ENCODE measurements around the gene DENND1A.

- TF ChIP-seq, protein P1, sequence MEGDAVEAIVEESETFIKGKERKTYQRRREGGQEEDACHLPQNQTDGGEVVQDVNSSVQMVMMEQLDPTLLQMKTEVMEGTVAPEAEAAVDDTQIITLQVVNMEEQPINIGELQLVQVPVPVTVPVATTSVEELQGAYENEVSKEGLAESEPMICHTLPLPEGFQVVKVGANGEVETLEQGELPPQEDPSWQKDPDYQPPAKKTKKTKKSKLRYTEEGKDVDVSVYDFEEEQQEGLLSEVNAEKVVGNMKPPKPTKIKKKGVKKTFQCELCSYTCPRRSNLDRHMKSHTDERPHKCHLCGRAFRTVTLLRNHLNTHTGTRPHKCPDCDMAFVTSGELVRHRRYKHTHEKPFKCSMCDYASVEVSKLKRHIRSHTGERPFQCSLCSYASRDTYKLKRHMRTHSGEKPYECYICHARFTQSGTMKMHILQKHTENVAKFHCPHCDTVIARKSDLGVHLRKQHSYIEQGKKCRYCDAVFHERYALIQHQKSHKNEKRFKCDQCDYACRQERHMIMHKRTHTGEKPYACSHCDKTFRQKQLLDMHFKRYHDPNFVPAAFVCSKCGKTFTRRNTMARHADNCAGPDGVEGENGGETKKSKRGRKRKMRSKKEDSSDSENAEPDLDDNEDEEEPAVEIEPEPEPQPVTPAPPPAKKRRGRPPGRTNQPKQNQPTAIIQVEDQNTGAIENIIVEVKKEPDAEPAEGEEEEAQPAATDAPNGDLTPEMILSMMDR (conservative IDR thresholded peaks at IDR 0.05; ENCODE audit: low read depth in 2 of 2) = no peak
- no peak for TF ChIP-seq REST (IDR thresholded peaks at IDR 0.05; ENCODE audit: unreplicated experiment)
- no peak for TF ChIP-seq CREB1 (CRISPR knock-in tag; IDR thresholded peaks at IDR 0.05; ENCODE audit: low read depth)
Measured at GRCh38 chr9:123370108-123370507, 559.8 kb downstream of the DENND1A start.
